Epithelial cell of proximal tubule (primary cell): Measurements from ENCODE around the gene EIF2S3B. TPM values are rescaled to one million over a fixed set of nuclear protein-coding genes. Genes with fewer than 3 reads are reported as not detected.
"Not testable (repeated sequence)": the region's sequence is repeated elsewhere in the genome, so short reads cannot be mapped to it uniquely, and the experiment has no call there.

ENCODE experiments used
- DNase-seq: peaks from one replicate; pipeline ENCODE4 v3.0.0-alpha.2; 2011; ENCODE audit warnings: low read depth
- H3K4me3 ChIP-seq: 2 replicates; pipeline ENCODE4 v1.5.1; 2011; ENCODE audit warnings: low read depth, mild to moderate bottlenecking, low read length
- total RNA-seq: library from RNA; depleted of rRNA; stranded (reverse); fragments of >200 nt; gene quantifications from 2 replicates; pipeline ENCODE4 v1.2.3, GENCODE V29; 2015
- TF ChIP-seq, protein P1 (sequence below): conservative IDR thresholded peaks from 2 replicates; pipeline ENCODE4 v1.5.1; 2012; ENCODE audit warnings: low read depth, mild to moderate bottlenecking, low read length

The EIF2S3B gene
- 0.94 and 2.9 TPM in 2 replicates for total RNA-seq

DNA sequence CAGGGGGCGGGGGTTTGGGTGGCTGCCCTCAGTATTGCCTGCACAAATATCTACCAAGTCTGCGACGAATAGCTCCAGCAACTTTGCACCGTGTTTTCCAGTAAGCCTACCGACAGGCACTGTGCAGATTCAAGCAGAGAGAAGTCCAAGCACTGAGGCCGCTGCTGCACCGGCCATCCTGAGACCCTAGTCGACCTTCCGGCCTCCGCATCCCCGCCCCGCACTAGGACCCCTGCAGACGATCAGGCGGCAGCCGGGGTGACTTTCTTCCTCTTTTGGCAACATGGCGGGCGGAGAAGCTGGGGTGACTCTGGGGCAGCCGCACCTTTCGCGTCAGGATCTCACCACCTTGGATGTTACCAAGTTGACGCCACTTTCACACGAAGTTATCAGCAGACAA, at the start of gene EIF2S3B:
Gene EIF2S3B, plus strand, starts transcription at position 271 of the 400 bp plus-strand sequence. Its CDS starts 13 bp downstream, at position 284.
- TF ChIP-seq, protein P1, sequence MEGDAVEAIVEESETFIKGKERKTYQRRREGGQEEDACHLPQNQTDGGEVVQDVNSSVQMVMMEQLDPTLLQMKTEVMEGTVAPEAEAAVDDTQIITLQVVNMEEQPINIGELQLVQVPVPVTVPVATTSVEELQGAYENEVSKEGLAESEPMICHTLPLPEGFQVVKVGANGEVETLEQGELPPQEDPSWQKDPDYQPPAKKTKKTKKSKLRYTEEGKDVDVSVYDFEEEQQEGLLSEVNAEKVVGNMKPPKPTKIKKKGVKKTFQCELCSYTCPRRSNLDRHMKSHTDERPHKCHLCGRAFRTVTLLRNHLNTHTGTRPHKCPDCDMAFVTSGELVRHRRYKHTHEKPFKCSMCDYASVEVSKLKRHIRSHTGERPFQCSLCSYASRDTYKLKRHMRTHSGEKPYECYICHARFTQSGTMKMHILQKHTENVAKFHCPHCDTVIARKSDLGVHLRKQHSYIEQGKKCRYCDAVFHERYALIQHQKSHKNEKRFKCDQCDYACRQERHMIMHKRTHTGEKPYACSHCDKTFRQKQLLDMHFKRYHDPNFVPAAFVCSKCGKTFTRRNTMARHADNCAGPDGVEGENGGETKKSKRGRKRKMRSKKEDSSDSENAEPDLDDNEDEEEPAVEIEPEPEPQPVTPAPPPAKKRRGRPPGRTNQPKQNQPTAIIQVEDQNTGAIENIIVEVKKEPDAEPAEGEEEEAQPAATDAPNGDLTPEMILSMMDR, result no peak
- DNase-seq, result no peak
- H3K4me3 ChIP-seq, result no peak within 1 kb of the TSS

DNA sequence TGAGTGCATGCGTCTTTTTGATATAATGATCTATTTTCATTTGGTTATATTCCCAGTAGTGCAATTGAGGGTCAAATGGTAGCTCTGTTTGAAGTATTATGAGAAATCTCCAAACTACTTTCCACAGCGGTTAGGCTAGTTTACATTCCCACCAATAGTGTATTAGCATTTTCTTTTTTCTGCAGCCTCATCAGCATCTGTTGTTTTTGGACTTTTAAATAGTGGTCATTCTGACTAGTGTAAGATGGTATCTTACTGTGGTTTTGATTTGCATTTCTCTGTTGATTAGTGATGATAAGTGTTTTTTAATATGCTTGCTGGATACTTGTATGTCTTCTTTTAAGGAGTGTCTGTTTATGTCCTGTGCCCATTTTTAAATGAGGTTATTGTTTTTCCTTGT, 48.8 kb upstream of the EIF2S3B start:
- H3K4me3 ChIP-seq, result no peak overlapping the region
- no peak for DNase-seq
- TF ChIP-seq, protein P1, result no peak

GRCh38 chr12:10457760-10458159, 47.9 kb upstream of the EIF2S3B start:
- DNase-seq, result no peak
- TF ChIP-seq, protein P1, result no peak
- no peak overlapping the region for H3K4me3 ChIP-seq

- TF ChIP-seq, protein P1, result no peak
- H3K4me3 ChIP-seq, result no peak overlapping the region
- no peak for DNase-seq
These were observed 39.4 kb upstream of the EIF2S3B start for GRCh38 chr12:10466311-10466710.

DNA sequence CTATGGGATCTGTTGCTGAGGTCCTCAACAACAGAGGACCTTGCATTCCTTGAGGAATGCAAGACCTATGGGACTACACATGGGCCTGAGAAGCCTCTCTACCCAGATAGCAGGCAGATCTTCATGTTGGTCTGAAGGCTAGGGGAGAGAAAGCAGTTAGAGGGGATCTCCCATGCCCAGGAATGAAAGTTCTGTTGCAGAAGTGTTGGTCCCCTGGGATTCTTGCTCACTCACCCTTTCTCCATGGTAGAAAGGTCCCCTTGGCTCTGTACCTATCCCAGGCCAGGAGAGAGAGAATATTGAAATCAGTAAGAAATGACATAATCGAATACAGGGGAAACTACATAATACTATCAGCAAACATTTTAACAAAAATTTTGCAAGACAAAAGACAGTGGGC, 36.0 kb upstream of the EIF2S3B start:
- DNase-seq, result no peak
- TF ChIP-seq, protein P1, result no peak
- no peak overlapping the region for H3K4me3 ChIP-seq

GRCh38 chr12:10472808-10473207, 32.9 kb upstream of the EIF2S3B start:
- DNase-seq, result not testable (repeated sequence)

DNA sequence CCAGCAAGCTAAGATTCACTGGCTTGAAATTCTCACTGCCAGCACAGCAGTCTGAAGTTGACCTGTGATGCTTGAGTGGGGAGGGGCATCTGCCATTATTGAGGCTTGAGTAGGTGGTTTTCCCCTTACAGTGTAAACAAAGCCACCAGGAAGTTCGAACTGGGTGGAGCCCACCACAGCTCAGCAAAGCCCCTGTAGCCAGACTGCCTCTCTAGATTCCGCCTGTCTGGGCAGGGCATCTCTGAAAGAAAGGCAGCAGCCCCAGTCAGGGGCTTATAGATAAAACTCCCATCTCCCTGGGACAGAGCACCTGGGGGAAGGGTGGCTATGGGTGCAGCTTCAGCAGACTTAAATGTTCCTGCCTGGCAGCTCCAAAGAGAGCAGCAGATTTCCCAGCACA, 23.8 kb upstream of the EIF2S3B start:
- DNase-seq, H3K4me3 ChIP-seq: not testable (repeated sequence)

More at GRCh38 chr12:10472808-10473207, 32.9 kb upstream of the EIF2S3B start:
- not testable (repeated sequence) for H3K4me3 ChIP-seq

DNA sequence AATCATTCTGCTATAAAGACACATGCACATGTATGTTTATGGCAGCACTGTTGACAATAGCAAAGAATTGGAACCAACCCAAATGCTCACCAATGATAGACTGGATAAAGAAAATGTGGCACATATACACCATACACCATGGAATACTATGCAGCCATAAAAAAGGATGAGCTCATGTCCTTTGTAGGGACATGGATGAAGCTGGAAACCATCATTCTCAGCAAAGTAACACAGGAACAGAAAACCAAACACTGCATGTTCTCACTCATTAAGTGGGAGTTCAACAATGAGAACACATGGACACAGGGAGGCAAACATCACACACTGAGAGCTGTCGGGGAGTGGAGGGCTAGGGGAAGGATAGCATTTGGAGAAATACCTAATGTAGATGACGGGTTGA, 18.4 kb upstream of the EIF2S3B start:
- DNase-seq, H3K4me3 ChIP-seq: not testable (repeated sequence)

DNA sequence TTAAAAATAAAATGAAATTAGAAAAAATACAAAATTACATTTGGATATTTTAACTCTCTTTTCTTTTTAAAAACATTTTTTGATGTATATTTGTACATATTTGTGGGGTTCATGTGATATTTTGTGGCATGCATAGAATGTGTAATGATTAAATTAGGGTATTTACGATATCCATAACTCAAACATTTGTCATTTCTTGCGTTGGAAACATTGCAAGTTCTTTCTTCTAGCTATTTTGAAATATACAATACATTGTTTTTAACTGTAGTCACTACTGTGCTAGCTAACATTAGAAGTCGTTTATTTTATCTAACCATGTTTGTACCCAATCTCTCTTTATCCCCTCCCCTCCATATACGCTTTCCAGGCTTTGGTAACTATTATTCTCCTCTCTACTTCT, 13.9 kb upstream of the EIF2S3B start:
- no peak overlapping the region for H3K4me3 ChIP-seq
- TF ChIP-seq, protein P1, result no peak

More for the DNA sequence above, 13.9 kb upstream of the EIF2S3B start:
- no peak for DNase-seq
